Naive B cell (primary cell): Measurements from ENCODE around the gene GNPAT. TPM values are rescaled to one million over a fixed set of nuclear protein-coding genes. Genes with fewer than 3 reads are reported as not detected.

Source experiments
- ATAC-seq, 2 donors: fragments of 150-1000 bp; cut with Tn5 transposase; 2 replicates each; pipeline ENCODE4 v1.10.0; 2021; ENCODE audit warnings: low read depth in 2 of 2, mild to moderate bottlenecking in 2 of 2, moderate library complexity in 2 of 2
- DNase-seq: peaks from one replicate; pipeline ENCODE4 v3.0.0; 2022
- H3K27ac Mint-ChIP-seq, 6 donors: one replicate each; pipeline ENCODE4 v1.8.0; 2020 to 2022; ENCODE audit warnings: mild to moderate bottlenecking in 6 of 6, mixed read lengths in 6 of 6, moderate library complexity in 5 of 6, inconsistent platforms in 2 of 6
- H3K27me3 Mint-ChIP-seq, 3 donors: one replicate each; pipeline ENCODE4 v1.8.0; 2021 to 2022; ENCODE audit warnings: mixed read lengths in 3 of 3, mild to moderate bottlenecking in 1 of 3
- H3K36me3 Mint-ChIP-seq, 2 donors: one replicate each; pipeline ENCODE4 v1.8.0; 2020 to 2022; ENCODE audit warnings: mixed read lengths in 2 of 2, inconsistent platforms in 1 of 2, mild to moderate bottlenecking in 1 of 2
- H3K4me1 Mint-ChIP-seq, 3 donors: one replicate each; pipeline ENCODE4 v1.8.0; 2020 to 2022; ENCODE audit warnings: mixed read lengths in 3 of 3, inconsistent platforms in 1 of 3, mild to moderate bottlenecking in 1 of 3, moderate library complexity in 1 of 3
- H3K4me3 Mint-ChIP-seq, 8 donors: one replicate each; pipeline ENCODE4 v1.8.0; 2020 to 2022; ENCODE audit warnings: mild to moderate bottlenecking in 8 of 8, mixed read lengths in 8 of 8, moderate library complexity in 8 of 8, inconsistent platforms in 2 of 8
- H3K9me3 Mint-ChIP-seq, 7 donors: one replicate each; pipeline ENCODE4 v1.8.0; 2020 to 2022; ENCODE audit warnings: mixed read lengths in 7 of 7, mild to moderate bottlenecking in 5 of 7, inconsistent platforms in 2 of 7, moderate library complexity in 1 of 7
- polyA plus RNA-seq, 6 donors: library from polyadenylated mRNA; unstranded; fragments of 300-500 nt; fragmentation: Illumina TruSeq; gene quantifications; one replicate each; pipeline ENCODE4 v1.2.3, GENCODE V29; 2021; ENCODE audit warnings: low read depth in 6 of 6

GNPAT gene
- polyA plus RNA-seq, 6 donors from 2014 or later: 30.7 to 42.0 (median 38.0) TPM

DNA sequence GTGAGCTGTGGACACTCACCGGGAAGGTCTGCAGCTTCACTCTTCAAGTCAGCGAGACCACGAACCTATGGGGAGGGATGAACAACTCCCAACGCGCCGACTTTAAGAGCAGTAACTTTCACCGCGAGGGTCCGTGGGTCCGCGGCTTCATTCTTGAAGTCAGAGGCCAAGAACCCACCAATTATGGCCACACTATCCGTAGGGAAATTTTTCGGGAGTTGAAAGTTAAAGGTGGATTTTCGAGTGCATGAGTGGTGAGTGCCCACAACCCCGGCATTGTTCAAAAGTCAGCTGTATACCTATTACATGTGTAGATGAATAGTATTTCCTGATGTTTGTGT, 77.0 kb downstream of the GNPAT start:
- Mint-ChIP-seq H3K4me1 (peaks cover 0 to 8% (median 0%) of the 10 kb centered on the region in 3 donors), H3K4me3 (no peak overlapping the region), H3K27me3 (no peaks in the 10 kb centered on the region), H3K36me3 (no peaks in the 10 kb centered on the region), H3K9me3 (peaks cover 0 to 1% (median 0%) of the 10 kb centered on the region in 7 donors), H3K27ac (peak overlapping the region in 1 of 6 donors; percentile 74)
- DNase-seq: no peak
- ATAC-seq: no peak

DNA sequence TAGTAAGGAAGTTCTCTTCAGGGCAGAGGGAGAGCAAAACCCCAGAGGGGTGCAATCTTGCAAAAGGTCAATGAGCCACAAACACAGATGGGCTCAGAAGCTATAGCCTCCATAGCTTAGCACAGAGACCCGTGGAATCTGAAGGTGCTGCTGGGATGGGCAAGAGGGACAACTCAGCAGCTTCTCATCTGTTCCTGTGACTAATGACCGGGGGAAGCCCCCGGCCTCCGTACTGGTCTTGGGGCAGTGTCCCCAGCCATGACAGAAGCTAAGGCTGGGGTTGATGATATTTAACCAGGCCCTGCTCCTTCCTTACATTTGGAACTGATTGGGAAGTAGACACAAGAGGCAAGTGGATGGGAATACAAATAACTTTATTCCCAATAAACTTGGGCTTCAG, 77.6 kb downstream of the GNPAT start:
- peak overlapping the region in 1 of 6 donors; percentile 74 for H3K27ac Mint-ChIP-seq
- H3K9me3 Mint-ChIP-seq: peaks cover 0 to 1% (median 0%) of the 10 kb centered on the region in 7 donors
- H3K36me3 Mint-ChIP-seq: no peaks in the 10 kb centered on the region
- ATAC-seq: no peak
- no peak overlapping the region for H3K4me3 Mint-ChIP-seq
- DNase-seq: no peak
- peaks cover 0 to 8% (median 0%) of the 10 kb centered on the region in 3 donors for H3K4me1 Mint-ChIP-seq
- H3K27me3 Mint-ChIP-seq: no peaks in the 10 kb centered on the region

DNA sequence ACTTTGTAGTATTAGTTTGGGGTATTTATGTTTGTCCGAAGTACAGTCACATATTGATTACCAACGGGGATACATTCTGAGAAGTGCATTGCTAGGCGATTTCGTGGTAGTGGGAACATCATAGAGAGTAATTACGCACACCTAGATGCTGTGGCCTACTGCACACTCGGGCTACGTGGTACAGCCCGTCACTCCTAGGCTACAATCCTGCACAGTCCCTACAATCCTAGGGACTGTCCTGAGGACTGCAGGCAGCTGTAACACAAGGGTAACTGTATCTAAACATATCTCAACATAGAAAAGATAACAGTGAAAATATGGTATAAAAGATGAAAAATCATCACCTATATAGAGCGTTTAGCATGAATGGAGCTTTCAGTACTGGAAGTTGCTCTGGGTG, 78.1 kb downstream of the GNPAT start:
- Mint-ChIP-seq H3K4me1 (peaks cover 0 to 8% (median 0%) of the 10 kb centered on the region in 3 donors), H3K27ac (no peak overlapping the region), H3K4me3 (no peak overlapping the region), H3K27me3 (no peaks in the 10 kb centered on the region), H3K9me3 (peaks cover 0 to 1% (median 0%) of the 10 kb centered on the region in 7 donors), H3K36me3 (no peaks in the 10 kb centered on the region)
- ATAC-seq (no peak), DNase-seq (no peak)

DNA sequence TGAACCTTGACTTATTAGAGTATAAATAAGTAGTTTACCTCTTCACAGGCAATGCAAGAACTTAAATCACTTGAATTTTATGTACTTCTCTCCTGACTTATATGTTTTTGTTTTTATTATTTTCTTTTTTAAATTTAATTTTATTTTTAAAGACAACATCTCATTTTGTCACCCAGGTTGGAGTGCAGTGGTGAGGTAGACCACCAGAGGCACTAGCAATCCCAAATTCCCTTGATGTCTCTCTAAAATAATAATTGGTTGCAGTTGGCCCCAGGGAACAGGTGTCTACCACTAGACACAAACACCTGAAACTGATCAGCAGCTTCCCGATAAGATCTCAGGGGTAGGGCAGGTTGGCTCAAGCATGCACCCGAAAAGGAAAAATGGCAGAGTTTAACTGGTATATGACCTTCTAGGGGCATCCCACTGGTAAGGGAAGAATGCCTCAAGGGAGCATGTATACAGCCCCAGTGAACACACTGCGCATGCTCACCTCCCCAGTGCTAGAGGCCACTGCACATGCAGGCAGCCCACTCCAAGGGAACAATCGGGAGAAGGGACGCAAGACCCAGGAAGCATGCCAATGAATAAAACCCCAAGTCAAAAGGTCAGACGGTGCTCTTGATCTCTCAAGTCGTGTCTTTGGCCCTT, 82.0 kb downstream of the GNPAT start:
- no peaks in the 10 kb centered on the region for H3K4me1 Mint-ChIP-seq
- no peaks in the 10 kb centered on the region for H3K36me3 Mint-ChIP-seq
- DNase-seq (no peak), ATAC-seq (no peak)
- no peak overlapping the region for H3K27ac Mint-ChIP-seq
- H3K4me3 Mint-ChIP-seq: no peak overlapping the region
- no peaks in the 10 kb centered on the region for H3K27me3 Mint-ChIP-seq
- H3K9me3 Mint-ChIP-seq: no peaks in the 10 kb centered on the region

DNA sequence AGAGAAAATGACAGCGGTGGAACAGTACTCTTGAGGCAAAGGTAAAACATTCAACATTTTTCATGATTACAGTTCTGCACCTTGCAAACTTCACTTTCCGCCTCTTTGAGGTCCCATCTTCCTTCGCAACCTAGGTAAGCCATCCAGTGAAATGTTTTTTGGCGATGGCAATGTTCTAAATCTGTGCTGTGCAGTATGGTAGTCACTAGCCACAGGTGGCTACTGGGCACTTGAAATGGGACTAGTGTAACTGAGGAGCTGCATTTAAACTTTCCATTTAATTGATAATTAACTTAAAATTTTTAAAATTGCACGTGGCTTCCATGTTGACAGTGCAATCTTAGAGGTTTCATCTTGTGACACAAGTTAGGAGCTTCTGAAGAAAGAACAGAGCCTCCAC, 83.6 kb downstream of the GNPAT start:
- Mint-ChIP-seq H3K36me3 (no peaks in the 10 kb centered on the region), H3K27me3 (no peaks in the 10 kb centered on the region), H3K9me3 (no peaks in the 10 kb centered on the region), H3K27ac (no peak overlapping the region), H3K4me1 (peaks cover 0 to 4% (median 0%) of the 10 kb centered on the region in 3 donors), H3K4me3 (no peak overlapping the region)
- DNase-seq (no peak), ATAC-seq (no peak)

DNA sequence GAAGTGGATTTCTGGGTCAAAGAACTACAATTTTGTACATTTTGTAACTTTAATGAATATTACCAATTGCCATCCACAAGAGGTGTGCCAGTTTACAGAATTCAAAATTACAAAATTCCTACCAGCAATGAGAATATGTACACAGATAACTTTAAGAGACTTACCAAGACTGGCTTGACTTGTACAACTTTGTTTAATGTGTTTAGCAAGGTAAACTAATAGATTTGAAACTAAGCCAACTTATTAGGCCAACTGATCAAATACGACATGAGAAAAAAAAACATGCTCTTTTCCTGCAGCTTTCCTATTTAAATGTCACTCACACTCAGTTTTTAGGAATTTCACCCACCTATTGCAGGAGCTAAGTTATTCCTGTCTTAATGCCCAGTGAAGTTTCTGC, 85.2 kb downstream of the GNPAT start:
- ATAC-seq: no peak
- Mint-ChIP-seq H3K4me3 (no peak overlapping the region), H3K27me3 (no peaks in the 10 kb centered on the region), H3K27ac (no peak overlapping the region), H3K36me3 (no peaks in the 10 kb centered on the region), H3K9me3 (no peaks in the 10 kb centered on the region), H3K4me1 (peaks cover 0 to 5% (median 4%) of the 10 kb centered on the region in 3 donors)
- DNase-seq: no peak

Other genes with a start within 250 kb of the GNPAT start
- gene FAM89A, start 201.0 kb upstream of the GNPAT start, polyA plus RNA-seq: 10 to 100 TPM in 1 of 6 donors, 1 to 10 TPM in 5; 3.6 to 11.9 (median 7.9) TPM
- gene TRIM67, start 79.2 kb upstream of the GNPAT start, polyA plus RNA-seq: not detected
- 1 to 10 TPM; 3.2 to 6.0 (median 4.5) TPM for gene EXOC8, start 96.6 kb downstream of the GNPAT start, polyA plus RNA-seq
- gene SPRTN, start 97.1 kb downstream of the GNPAT start, polyA plus RNA-seq: 10 to 100 TPM; 15.6 to 24.7 (median 19.3) TPM
- gene EGLN1, start 181.1 kb downstream of the GNPAT start, polyA plus RNA-seq: 10 to 100 TPM; 16.4 to 30.6 (median 21.6) TPM